K562 (cell line): Measurements from ENCODE around the gene FOXO4. TPM values are rescaled to one million over a fixed set of nuclear protein-coding genes. Genes with fewer than 3 reads are reported as not detected.

ENCODE experiments used
- ATAC-seq: fragments of 200-7000 bp; cut with Tn5 transposase; 3 replicates; pipeline ENCODE4 v1.9.1; 2020; ENCODE audit warnings: moderate library complexity
- BruUV-seq: library from RNA; stranded (reverse); fragments of 400-500 nt; replicated peaks from 2 replicates; lab custom pipeline; 2021; lab: Mats Ljungman, UMichigan
- CTCF ChIA-PET: fragments of 300-600 bp; formaldehyde crosslinking; extraction: SDS; loops from one replicate; lab custom pipeline; 2021; ENCODE audit warnings: low intra/inter-chr PET ratio; lab: Yijun Ruan, JAX
- POLR2A ChIA-PET: fragments of 300-600, 350-650 bp; sonication (Branson Sonifier 250); formaldehyde crosslinking; extraction: SDS; loops from one replicate; lab custom pipeline; 2021; ENCODE audit warnings: antibody characterized with exemption, inconsistent platforms; lab: Yijun Ruan, JAX
- DNase-seq, 4 experiments: peaks; one replicate each; pipeline versions ENCODE4 v3.0.0 to v3.0.0-alpha.2; 2011 to 2018; ENCODE audit warnings: low spot score in 3 of 4, mixed read lengths in 3 of 4; ENCODE audit errors: extremely low read depth in 1 of 4
- FAIRE-seq: peaks from 2 replicates; lab custom pipeline; 2011; peaks lifted over from hg19 to GRCh38; lab: Jason Lieb, UNC
- H2AFZ ChIP-seq: 2 replicates; pipeline ENCODE4 v1.6.0; 2011; ENCODE audit warnings: low read depth, low read length, control low read depth, inconsistent platforms
- H3K27ac ChIP-seq: fragments of 200-600 bp; 3 replicates; pipeline ENCODE4 v1.8.0; 2011; ENCODE audit warnings: low read depth, mild to moderate bottlenecking, control low read depth, inconsistent platforms, low read length, moderate library complexity, mixed read lengths; ENCODE audit errors: extremely low read depth
- H3K27me3 ChIP-seq, 2 experiments: fragments of 300-600 bp in 1 of 2; 2 replicates in 1 of 2; 3 replicates in 1 of 2; pipeline versions ENCODE4 v1.6.0 to v1.8.0; 2011; ENCODE audit warnings: inconsistent platforms in 2 of 2, low read length in 2 of 2, mild to moderate bottlenecking in 1 of 2, mixed read lengths in 1 of 2, moderate library complexity in 1 of 2; ENCODE audit not compliant: control insufficient read depth in 2 of 2, insufficient read depth in 2 of 2
- H3K36me3 ChIP-seq: fragments of 300-600 bp; 3 replicates; pipeline ENCODE4 v1.8.0; 2011; ENCODE audit warnings: mild to moderate bottlenecking, low read length, inconsistent platforms; ENCODE audit not compliant: control insufficient read depth, insufficient read depth
- H3K4me1 ChIP-seq, 2 experiments: fragments of 200-600 bp in 1 of 2; replicated peaks in 1 of 2; 2 replicates in 1 of 2; 3 replicates in 1 of 2; pipeline versions ENCODE4 v1.5.1 to v1.8.0; 2011; ENCODE audit warnings: inconsistent platforms in 2 of 2, low read length in 2 of 2, mild to moderate bottlenecking in 1 of 2, mixed read lengths in 1 of 2, moderate library complexity in 1 of 2; ENCODE audit not compliant: control insufficient read depth in 2 of 2, insufficient read depth in 2 of 2
- H3K4me2 ChIP-seq: 2 replicates; pipeline ENCODE4 v1.6.1; 2011; ENCODE audit warnings: low read length, control low read depth, inconsistent platforms, mixed read lengths; ENCODE audit not compliant: insufficient read depth
- H3K4me3 ChIP-seq: fragments of 200-600 bp; sonication (generic), shearing (Covaris generic); 2 replicates; pipeline ENCODE4 v1.5.1; 2016; ENCODE audit warnings: control low read depth, inconsistent platforms
- H3K79me2 ChIP-seq: fragments of 200-600 bp; 3 replicates; pipeline ENCODE4 v1.8.0; 2011; ENCODE audit warnings: low read length, inconsistent platforms; ENCODE audit not compliant: control insufficient read depth, insufficient read depth
- H3K9ac ChIP-seq, 2 experiments: 2 replicates each; pipeline versions ENCODE4 v1.6.0 to v1.6.1; 2011; ENCODE audit warnings: low read depth in 2 of 2, low read length in 2 of 2, control low read depth in 1 of 2, inconsistent platforms in 1 of 2, mild to moderate bottlenecking in 1 of 2, mixed read lengths in 1 of 2; ENCODE audit not compliant: insufficient read depth in 1 of 2
- H3K9me1 ChIP-seq: one replicate; pipeline ENCODE4 v1.6.0; 2011; ENCODE audit warnings: inconsistent platforms, mild to moderate bottlenecking, low read length, moderate library complexity; ENCODE audit not compliant: control insufficient read depth, insufficient read depth
- H3K9me3 ChIP-seq: replicated peaks from 2 replicates; pipeline ENCODE4 v1.5.1; 2011; ENCODE audit warnings: low read depth, low read length, inconsistent platforms; ENCODE audit not compliant: control insufficient read depth, insufficient read depth
- H4K20me1 ChIP-seq: replicated peaks from 2 replicates; pipeline ENCODE4 v1.6.1; 2011; ENCODE audit warnings: low read length, inconsistent platforms, mixed read lengths; ENCODE audit not compliant: control insufficient read depth, insufficient read depth
- ARNT ChIP-seq, 2 experiments: fragments of 450-650 bp; IDR thresholded peaks; 2 replicates each; pipeline ENCODE4 v1.6.1; 2016; ENCODE audit warnings: mild to moderate bottlenecking in 1 of 2
- BDP1 ChIP-seq: IDR thresholded peaks from 3 replicates; pipeline ENCODE4 v1.6.1; 2011; ENCODE audit not compliant: insufficient read length, insufficient read depth
- C11orf30 ChIP-seq: fragments of 450-650 bp; IDR thresholded peaks from 2 replicates; pipeline ENCODE4 v1.6.1; 2016; ENCODE audit warnings: low read depth, mild to moderate bottlenecking
- CEBPB ChIP-seq: fragments of 450-650 bp; IDR thresholded peaks from 2 replicates; pipeline ENCODE4 v1.6.1; 2016; ENCODE audit warnings: missing genetic modification characterization, missing compliant biosample characterization
- CEBPG ChIP-seq, 3 experiments: fragments of 200-800 bp in 1 of 3; sonication (Bioruptor generic) in 1 of 3; sonication (generic) in 1 of 3; formaldehyde crosslinking in 1 of 3; IDR thresholded peaks in 2 of 3; conservative IDR thresholded peaks in 1 of 3; 2 replicates each; pipeline versions ENCODE4 v1.6.1 to v1.8.0; 2016 to 2022; ENCODE audit warnings: missing compliant biosample characterization in 2 of 3, missing genetic modification characterization in 2 of 3, mild to moderate bottlenecking in 1 of 3, missing genetic modification reagents in 1 of 3
- ELK1 ChIP-seq: sonication (generic); formaldehyde crosslinking; IDR thresholded peaks from 2 replicates; pipeline ENCODE4 v1.8.1; 2022; ENCODE audit warnings: missing genetic modification reagents
- MAFK ChIP-seq: IDR thresholded peaks from 2 replicates; pipeline ENCODE4 v1.6.1; 2011; ENCODE audit warnings: low read length, improper control_type of control experiment
- MCM5 ChIP-seq: fragments of 450-650 bp; IDR thresholded peaks from 2 replicates; pipeline ENCODE4 v1.6.1; 2016; ENCODE audit warnings: low read depth
- NKRF ChIP-seq: fragments of 450-650 bp; IDR thresholded peaks from 2 replicates; pipeline ENCODE4 v1.6.1; 2016; ENCODE audit warnings: borderline replicate concordance
- NUFIP1 ChIP-seq: fragments of 450-650 bp; IDR thresholded peaks from 2 replicates; pipeline ENCODE4 v1.6.1; 2018; ENCODE audit not compliant: partially characterized antibody
- PCBP2 ChIP-seq: fragments of 200-400 bp; formaldehyde crosslinking; IDR thresholded peaks from 2 replicates; pipeline ENCODE4 v1.6.1; 2018; ENCODE audit warnings: low read length, low read depth, mild to moderate bottlenecking, moderate library complexity; ENCODE audit not compliant: poor library complexity, severe bottlenecking
- PKNOX1 ChIP-seq: fragments of 450-650 bp; IDR thresholded peaks from 2 replicates; pipeline ENCODE4 v1.6.1; 2016
- TCF15 ChIP-seq: fragments of 250-450 bp; sonication (Bioruptor Pico); IDR thresholded peaks from 2 replicates; pipeline ENCODE4 v1.8.0; 2022; ENCODE audit warnings: moderate library complexity, mild to moderate bottlenecking, inconsistent platforms
- TFAP4 ChIP-seq: sonication (generic); formaldehyde crosslinking; IDR thresholded peaks from 2 replicates; pipeline ENCODE4 v1.8.0; 2022; ENCODE audit warnings: missing genetic modification reagents, mild to moderate bottlenecking, moderate library complexity, borderline replicate concordance
- ZBTB5 ChIP-seq: fragments of 450-650 bp; IDR thresholded peaks from 2 replicates; pipeline ENCODE4 v1.6.1; 2017; ENCODE audit warnings: antibody characterized with exemption
- ZNF316 ChIP-seq: fragments of 450-650 bp; IDR thresholded peaks from 2 replicates; pipeline ENCODE4 v1.6.1; 2016
- in situ Hi-C: fragments of 300-500 bp; cut with MboI; formaldehyde crosslinking; loops from 4 replicates; pipeline ENCODE4 v1.15.0; 2018; ENCODE audit warnings: inconsistent platforms, mixed read lengths
- intact Hi-C: fragments of 100-400 bp; cut with micrococcal nuclease; formaldehyde crosslinking; loops from 2 replicates; pipeline ENCODE4 v1.14.2; 2022
- polyA plus RNA-seq, 8 experiments: library from polyadenylated mRNA; depleted of rRNA in 4 of 8; stranded (reverse) in 5 of 8; unstranded in 3 of 8; fragments of >200 nt; fragmentation: Nextera tagmentation in 2 of 8; fragmentation: Illumina TruSeq in 1 of 8; extraction: Ambion mirVana in 2 of 8; extraction: Trizol in 1 of 8; gene quantifications; 2 replicates each; pipeline versions ENCODE4 v1.2.1 to v1.2.3, GENCODE V29; 2011 to 2014; ENCODE audit warnings: inconsistent platforms in 1 of 8, missing spikeins in 1 of 8
- total RNA-seq, 7 experiments: library from RNA; depleted of rRNA in 6 of 7; stranded (reverse); fragments of >200 nt in 6 of 7; fragmentation: Illumina TruSeq in 2 of 7; extraction: Trizol in 2 of 7; gene quantifications; 2 replicates each; pipeline versions ENCODE4 v1.2.1 to v1.2.3, GENCODE V29; 2011 to 2021; ENCODE audit warnings: low replicate concordance in 1 of 7

The FOXO4 gene
- total and polyA plus RNA-seq, 9 of the 15 experiments (the other 6 are each of a cell fraction or from before 2014, with no cell fraction given): 0.13 to 26.6 (median 8.5) TPM

- no peak overlapping the region for H3K27ac ChIP-seq
- H3K9ac ChIP-seq: no peak overlapping the region
- ATAC-seq: no peak
- H2AFZ ChIP-seq: no peak overlapping the region
- POLR2A ChIA-PET: no interaction called here
- CTCF ChIA-PET: no interaction called here
- H3K9me1 ChIP-seq: no peaks in the 10 kb centered on the region
- H3K4me2 ChIP-seq: no peak overlapping the region
- BruUV-seq: no TSS peak
- FAIRE-seq: no peak
- H4K20me1 ChIP-seq: no peaks in the 10 kb centered on the region
- H3K79me2 ChIP-seq: no peaks in the 10 kb centered on the region
- no peaks in the 10 kb centered on the region for H3K9me3 ChIP-seq
- DNase-seq: no peak
- in situ Hi-C loops: no loop called here
- intact Hi-C loops: no loop called here
- H3K4me1 ChIP-seq: no peaks in the 10 kb centered on the region; a peak in 3 of 5 replicates
- H3K4me3 ChIP-seq: no peak overlapping the region
- H3K27me3 ChIP-seq: no peaks in the 10 kb centered on the region
- peaks cover 30% of the 10 kb centered on the region; the same call in 2 of the 3 replicates for H3K36me3 ChIP-seq
- no peak for TF ChIP-seq PCBP2
- TF ChIP-seq MAFK: peak; percentile 25; the same call in 1 of the 2 replicates
- TF ChIP-seq BDP1: no peak
- no peak for TF ChIP-seq CEBPG (CRISPR knock-in tag; IDR thresholded peaks at IDR 0.05)
- TF ChIP-seq CEBPG (tag; conservative IDR thresholded peaks at IDR 0.05 in 1 of 2, IDR thresholded peaks at IDR 0.05 in 1 of 2): 0 out of 4 replicates have a peak, but pooled peaks of 1 of the 2 experiments have one; percentile 19
- peak; percentile 76 for TF ChIP-seq ZNF316
- TF ChIP-seq ARNT (IDR thresholded peaks at IDR 0.05): no peak
- TF ChIP-seq ELK1 (CRISPR knock-in tag): no peak
- no peak for TF ChIP-seq NKRF
- no peak for TF ChIP-seq TFAP4 (CRISPR knock-in tag)
- TF ChIP-seq C11orf30: peak; percentile 48
- no peak for TF ChIP-seq TCF15
- no peak for TF ChIP-seq ZBTB5
- TF ChIP-seq PKNOX1: no peak
- no peak for TF ChIP-seq NUFIP1
- no peak for TF ChIP-seq MCM5
- TF ChIP-seq CEBPB (tag): peak; percentile 33
Measured at GRCh38 chrX:71056867-71057266, 38.8 kb upstream of the FOXO4 start.
